Endothelial cell of umbilical vein (primary cell): ENCODE measurements around the gene MRPL53. TPM values are rescaled to one million over a fixed set of nuclear protein-coding genes. Genes with fewer than 3 reads are reported as not detected.

Experiments
- BruUV-seq: library from RNA; stranded (reverse); fragments of 400-500 nt; replicated peaks from 2 replicates; lab custom pipeline; 2021; lab: Mats Ljungman, UMichigan
- CTCF ChIA-PET: fragments of 300-600, 350-600 bp; sonication (Branson Sonifier 250); formaldehyde crosslinking; loops from one replicate; lab custom pipeline; 2021; ENCODE audit warnings: antibody characterized with exemption, inconsistent platforms; lab: Charles Lee
- POLR2A ChIA-PET: fragments of 300-600, 350-600 bp; sonication (Branson Sonifier 250); formaldehyde crosslinking; loops from one replicate; lab custom pipeline; 2021; ENCODE audit warnings: antibody characterized with exemption, inconsistent platforms; lab: Charles Lee
- DNase-seq: peaks from one replicate; pipeline ENCODE4 v3.0.0-alpha.2; 2011; ENCODE audit warnings: low read depth, low spot score
- FAIRE-seq: peaks from 2 replicates; lab custom pipeline; 2011; peaks lifted over from hg19 to GRCh38; lab: Jason Lieb, UNC
- H2AFZ ChIP-seq: 2 replicates; pipeline ENCODE4 v1.6.0; 2012; ENCODE audit warnings: low read depth, low read length, control low read depth, inconsistent platforms
- H3K27ac ChIP-seq: 2 replicates; pipeline ENCODE4 v1.5.1; 2011; ENCODE audit warnings: low read depth, mild to moderate bottlenecking, control low read depth, low read length, moderate library complexity; ENCODE audit not compliant: insufficient read depth
- H3K27me3 ChIP-seq, 2 experiments: 2 replicates each; pipeline versions ENCODE4 v1.6.0 to v1.6.1; 2011; ENCODE audit warnings: low read length in 2 of 2, mixed read lengths in 1 of 2; ENCODE audit not compliant: control insufficient read depth in 2 of 2, insufficient read depth in 2 of 2
- H3K36me3 ChIP-seq, 2 experiments: 2 replicates in 1 of 2; 3 replicates in 1 of 2; pipeline ENCODE4 v1.5.1; 2011; ENCODE audit warnings: low read length in 2 of 2, mild to moderate bottlenecking in 1 of 2, moderate library complexity in 1 of 2; ENCODE audit not compliant: control insufficient read depth in 2 of 2, insufficient read depth in 2 of 2; ENCODE audit errors: extremely low read depth in 1 of 2
- H3K4me1 ChIP-seq: 3 replicates; pipeline ENCODE4 v1.5.1; 2011; ENCODE audit warnings: mild to moderate bottlenecking, low read length; ENCODE audit not compliant: control insufficient read depth, insufficient read depth; ENCODE audit errors: extremely low read depth
- H3K4me2 ChIP-seq: 2 replicates; pipeline ENCODE4 v1.6.1; 2011; ENCODE audit warnings: low read length, control low read depth, mixed read lengths; ENCODE audit not compliant: insufficient read depth
- H3K4me3 ChIP-seq, 3 experiments: fragments of 200-600 bp in 1 of 3; sonication (generic), shearing (Covaris generic) in 1 of 3; replicated peaks in 1 of 3; 2 replicates each; pipeline ENCODE4 v1.5.1; 2011 to 2016; ENCODE audit warnings: control low read depth in 3 of 3, low read length in 3 of 3, mild to moderate bottlenecking in 2 of 3, inconsistent platforms in 1 of 3, low read depth in 1 of 3, moderate library complexity in 1 of 3; ENCODE audit not compliant: insufficient read depth in 1 of 3
- H3K79me2 ChIP-seq: 2 replicates; pipeline ENCODE4 v1.6.0; 2012; ENCODE audit warnings: low read length, inconsistent platforms; ENCODE audit not compliant: control insufficient read depth, insufficient read depth
- H3K9ac ChIP-seq: replicated peaks from 2 replicates; pipeline ENCODE3; 2011; ENCODE audit warnings: low read length, control low read depth; ENCODE audit not compliant: insufficient read depth; ENCODE audit errors: extremely low read depth
- H3K9me1 ChIP-seq: replicated peaks from 3 replicates; pipeline ENCODE4 v1.6.0; 2011; ENCODE audit warnings: mild to moderate bottlenecking, low read length; ENCODE audit not compliant: control insufficient read depth, insufficient read depth; ENCODE audit errors: extremely low read depth
- H3K9me3 ChIP-seq: replicated peaks from 2 replicates; pipeline ENCODE4 v1.5.1; 2012; ENCODE audit warnings: low read length, inconsistent platforms; ENCODE audit not compliant: control insufficient read depth, insufficient read depth
- H4K20me1 ChIP-seq: replicated peaks from 2 replicates; pipeline ENCODE3; 2011; ENCODE audit warnings: mild to moderate bottlenecking, low read length; ENCODE audit not compliant: control insufficient read depth, insufficient read depth; ENCODE audit errors: extremely low read depth
- EZH2 ChIP-seq: IDR thresholded peaks from 2 replicates; pipeline ENCODE4 v1.6.1; 2012; ENCODE audit warnings: borderline replicate concordance, low read depth, mild to moderate bottlenecking, moderate library complexity, low read length, inconsistent platforms; ENCODE audit not compliant: severe bottlenecking
- POLR2A ChIP-seq: IDR thresholded peaks from 2 replicates; pipeline ENCODE4 v1.6.1; 2012; ENCODE audit warnings: low read depth, mild to moderate bottlenecking, control low read depth, low read length
- POLR2AphosphoS5 ChIP-seq: IDR thresholded peaks from 2 replicates; pipeline ENCODE4 v1.6.1; 2012; ENCODE audit warnings: low read depth, mild to moderate bottlenecking, control low read depth, low read length, moderate library complexity; ENCODE audit not compliant: insufficient read depth
- dilution Hi-C: fragments of 300-500 bp; cut with MboI; formaldehyde crosslinking; loops from one replicate; pipeline ENCODE4 v1.15.0; 2019; ENCODE audit warnings: low sequenced_read_pairs; ENCODE audit not compliant: extremely low pct_ligation_motif_present
- intact Hi-C: fragments of 100-400 bp; cut with micrococcal nuclease; formaldehyde crosslinking; loops from one replicate; pipeline ENCODE4 v1.10.0; 2022
- polyA plus RNA-seq, 4 experiments: library from polyadenylated mRNA; depleted of rRNA in 3 of 4; stranded (reverse) in 3 of 4; unstranded in 1 of 4; fragments of >200 nt; gene quantifications; 2 replicates each; pipeline versions ENCODE4 v1.2.1 to v1.2.3, GENCODE V29; 2011 to 2012; ENCODE audit warnings: missing spikeins in 1 of 4
- total RNA-seq: library from RNA; stranded (reverse); gene quantifications from 2 replicates; pipeline ENCODE4 v1.2.3, GENCODE V29; 2021
- TF ChIP-seq, protein P1 (sequence below), 2 donors: IDR thresholded peaks; 1 replicate in 1 of 2; 2 replicates in 1 of 2; pipeline ENCODE4 v1.5.1; 2011; ENCODE audit warnings: low read length in 2 of 2, mild to moderate bottlenecking in 2 of 2, moderate library complexity in 2 of 2, control low read depth in 1 of 2, inconsistent platforms in 1 of 2, low read depth in 1 of 2; ENCODE audit not compliant: insufficient read depth in 1 of 2; ENCODE audit errors: extremely low read depth in 1 of 2

Gene MRPL53
- total and polyA plus RNA-seq, 2 donors (not counting 3 experiments of a cell fraction or from before 2014, with no cell fraction given) = 68.7 to 69.7 TPM

DNA sequence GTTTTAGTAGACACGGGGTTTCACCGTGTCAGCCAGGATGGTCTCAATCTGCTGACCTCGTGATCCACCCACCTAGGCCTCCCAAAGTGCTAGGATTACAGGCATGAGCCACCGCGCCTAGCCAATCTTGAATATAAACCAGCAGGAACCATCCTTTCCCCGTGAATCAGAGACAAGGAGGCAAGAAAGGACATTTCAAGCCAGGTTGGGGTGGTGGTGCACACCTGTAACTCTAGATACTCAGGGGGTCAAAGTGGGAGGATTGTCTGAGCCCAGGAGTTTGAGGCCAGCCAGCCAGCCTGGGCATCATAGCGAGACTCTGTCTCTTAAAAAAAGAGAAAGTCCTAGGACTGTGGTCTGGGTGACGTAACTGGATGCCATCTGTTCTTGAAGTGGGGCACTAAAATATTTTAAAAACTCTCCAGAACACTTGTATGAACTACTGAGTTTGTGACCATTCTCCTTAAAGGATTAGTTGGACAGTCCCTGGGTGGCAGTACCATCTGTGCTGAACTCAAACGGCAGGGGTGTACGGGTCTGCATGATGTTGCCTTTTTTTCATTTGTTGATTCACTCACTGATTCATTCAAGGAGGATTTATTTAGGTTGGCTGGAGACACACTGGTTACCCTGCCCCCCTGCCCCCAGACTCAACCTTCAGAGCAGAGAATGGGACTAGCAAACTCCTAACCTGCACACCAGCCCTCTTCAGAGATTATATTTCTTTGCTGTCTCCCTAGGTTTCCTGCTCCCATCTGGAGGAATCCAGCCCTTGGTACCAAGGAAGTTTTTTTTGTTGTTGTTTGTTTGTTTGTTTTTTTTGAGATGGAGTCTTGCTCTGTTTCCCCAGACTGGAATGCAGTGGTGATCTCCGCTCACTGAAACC is 38.9 kb upstream of the MRPL53 start:
- Histone ChIP-seq H3K79me2 (peaks cover 2% of the 10 kb centered on the region), H3K9me1 (no peaks in the 10 kb centered on the region), H3K27ac (no peak overlapping the region), H3K4me1 (peaks cover 16% of the 10 kb centered on the region), H3K36me3 (no peaks in the 10 kb centered on the region), H3K4me3 (no peak overlapping the region), H3K27me3 (peaks cover 62 to 79% of the 10 kb centered on the region in 2 experiments), H3K9me3 (no peaks in the 10 kb centered on the region), H3K9ac (no peak overlapping the region), H3K4me2 (no peak overlapping the region), H4K20me1 (no peaks in the 10 kb centered on the region), H2AFZ (no peak overlapping the region)
- BruUV-seq = no TSS peak
- DNase-seq = no peak
- no peak for FAIRE-seq
- intact Hi-C loops (no loop called here), dilution Hi-C loops (no loop called here)
- ChIA-PET POLR2A (interaction anchor here (0.7 kb wide), 1 partner anchor 74 kb away, joined by 3 read pairs; no protein-coding TSS in a partner anchor), CTCF (interaction anchor here (1.5 kb wide), 1 partner anchor 75 kb away, joined by 4 read pairs; no protein-coding TSS in a partner anchor)
- TF ChIP-seq EZH2 (peak; percentile 61), POLR2A (no peak), POLR2AphosphoS5 (no peak)
- TF ChIP-seq, protein P1, sequence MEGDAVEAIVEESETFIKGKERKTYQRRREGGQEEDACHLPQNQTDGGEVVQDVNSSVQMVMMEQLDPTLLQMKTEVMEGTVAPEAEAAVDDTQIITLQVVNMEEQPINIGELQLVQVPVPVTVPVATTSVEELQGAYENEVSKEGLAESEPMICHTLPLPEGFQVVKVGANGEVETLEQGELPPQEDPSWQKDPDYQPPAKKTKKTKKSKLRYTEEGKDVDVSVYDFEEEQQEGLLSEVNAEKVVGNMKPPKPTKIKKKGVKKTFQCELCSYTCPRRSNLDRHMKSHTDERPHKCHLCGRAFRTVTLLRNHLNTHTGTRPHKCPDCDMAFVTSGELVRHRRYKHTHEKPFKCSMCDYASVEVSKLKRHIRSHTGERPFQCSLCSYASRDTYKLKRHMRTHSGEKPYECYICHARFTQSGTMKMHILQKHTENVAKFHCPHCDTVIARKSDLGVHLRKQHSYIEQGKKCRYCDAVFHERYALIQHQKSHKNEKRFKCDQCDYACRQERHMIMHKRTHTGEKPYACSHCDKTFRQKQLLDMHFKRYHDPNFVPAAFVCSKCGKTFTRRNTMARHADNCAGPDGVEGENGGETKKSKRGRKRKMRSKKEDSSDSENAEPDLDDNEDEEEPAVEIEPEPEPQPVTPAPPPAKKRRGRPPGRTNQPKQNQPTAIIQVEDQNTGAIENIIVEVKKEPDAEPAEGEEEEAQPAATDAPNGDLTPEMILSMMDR (IDR thresholded peaks at IDR 0.05; ENCODE audit: extremely low read depth in 1 of 2, insufficient read depth in 1 of 2, low read depth in 1 of 2, low read length in 2 of 2) = no peak
